GM10248 (cell line): Measurements from ENCODE around the gene SRRM4.

Experiments used
- CTCF ChIA-PET: fragments of 300-600 bp; sonication (Branson Sonifier 250); formaldehyde crosslinking; extraction: SDS; loops from one replicate; lab custom pipeline; 2021; ENCODE audit warnings: antibody characterized with exemption; lab: Yijun Ruan, JAX
- POLR2A ChIA-PET: fragments of 350-650 bp; sonication (Branson Sonifier 250); formaldehyde crosslinking; extraction: SDS; loops from one replicate; lab custom pipeline; 2020; ENCODE audit warnings: antibody characterized with exemption; lab: Yijun Ruan, JAX
- DNase-seq: peaks from one replicate; pipeline ENCODE4 v3.0.0; 2012; ENCODE audit errors: extremely low spot score
- TF ChIP-seq, protein P1 (sequence below): IDR thresholded peaks from 2 replicates; pipeline ENCODE4 v1.5.1; 2012; ENCODE audit warnings: mild to moderate bottlenecking, low read depth; ENCODE audit errors: extremely low read depth, missing control alignments, control extremely low read depth

SRRM4 gene

GRCh38 chr12:119158402-119158801 is 177.1 kb downstream of the SRRM4 start:
- TF ChIP-seq, protein P1, sequence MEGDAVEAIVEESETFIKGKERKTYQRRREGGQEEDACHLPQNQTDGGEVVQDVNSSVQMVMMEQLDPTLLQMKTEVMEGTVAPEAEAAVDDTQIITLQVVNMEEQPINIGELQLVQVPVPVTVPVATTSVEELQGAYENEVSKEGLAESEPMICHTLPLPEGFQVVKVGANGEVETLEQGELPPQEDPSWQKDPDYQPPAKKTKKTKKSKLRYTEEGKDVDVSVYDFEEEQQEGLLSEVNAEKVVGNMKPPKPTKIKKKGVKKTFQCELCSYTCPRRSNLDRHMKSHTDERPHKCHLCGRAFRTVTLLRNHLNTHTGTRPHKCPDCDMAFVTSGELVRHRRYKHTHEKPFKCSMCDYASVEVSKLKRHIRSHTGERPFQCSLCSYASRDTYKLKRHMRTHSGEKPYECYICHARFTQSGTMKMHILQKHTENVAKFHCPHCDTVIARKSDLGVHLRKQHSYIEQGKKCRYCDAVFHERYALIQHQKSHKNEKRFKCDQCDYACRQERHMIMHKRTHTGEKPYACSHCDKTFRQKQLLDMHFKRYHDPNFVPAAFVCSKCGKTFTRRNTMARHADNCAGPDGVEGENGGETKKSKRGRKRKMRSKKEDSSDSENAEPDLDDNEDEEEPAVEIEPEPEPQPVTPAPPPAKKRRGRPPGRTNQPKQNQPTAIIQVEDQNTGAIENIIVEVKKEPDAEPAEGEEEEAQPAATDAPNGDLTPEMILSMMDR, result no peak
- ChIA-PET POLR2A (no interaction called here), CTCF (no interaction called here)
- DNase-seq, result no peak

DNA sequence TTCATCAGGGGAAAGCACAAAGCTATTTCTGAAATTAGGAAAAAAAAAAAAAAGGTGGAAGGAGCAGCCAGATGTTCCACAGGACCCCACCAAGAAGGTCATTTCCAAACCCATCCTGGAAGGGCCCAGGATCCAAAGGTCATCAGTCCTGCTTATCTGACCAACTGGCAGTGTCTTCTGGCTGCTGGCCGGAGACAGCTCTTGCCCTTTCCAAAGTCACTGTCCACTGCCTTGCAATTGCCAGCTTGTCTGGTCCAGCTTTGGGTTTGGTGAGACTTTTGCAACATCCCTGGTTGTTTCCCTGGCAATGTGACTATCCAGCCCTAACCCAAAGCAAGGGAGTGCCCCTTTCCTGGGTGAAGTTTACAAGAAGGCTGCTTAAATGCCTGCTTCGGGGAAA is 178.5 kb downstream of the SRRM4 start:
- DNase-seq, result no peak
- ChIA-PET POLR2A (no interaction called here), CTCF (no interaction called here)
- TF ChIP-seq, protein P1, result no peak

GRCh38 chr12:119167902-119168301 is 186.6 kb downstream of the SRRM4 start:
- TF ChIP-seq, protein P1, result no peak
- ChIA-PET CTCF (no interaction called here), POLR2A (no interaction called here)

DNA sequence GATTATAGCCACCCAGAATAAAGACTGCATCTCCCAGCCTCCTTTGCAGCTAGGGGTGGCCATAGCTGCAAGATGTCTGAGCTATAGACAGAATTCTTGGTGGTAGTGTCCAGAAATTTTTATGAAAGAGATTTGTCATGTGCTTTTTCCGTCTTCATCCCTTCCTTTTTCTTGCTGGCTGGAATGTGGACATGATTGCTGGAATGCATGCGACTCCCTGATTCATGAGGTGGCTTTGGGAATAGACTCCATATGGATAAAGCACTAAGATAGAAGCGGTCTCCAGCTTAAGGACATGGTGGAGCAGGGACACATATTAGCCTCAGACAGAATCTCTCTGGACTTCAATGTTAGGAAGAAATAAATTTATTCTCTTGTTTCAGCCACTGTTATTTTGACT is 187.4 kb downstream of the SRRM4 start:
- POLR2A ChIA-PET, result no interaction called here
- TF ChIP-seq, protein P1, result no peak
- DNase-seq, result no peak
- CTCF ChIA-PET, result no interaction called here

More at GRCh38 chr12:119167902-119168301, 186.6 kb downstream of the SRRM4 start:
- no peak for DNase-seq

- DNase-seq, result no peak
- POLR2A ChIA-PET, result no interaction called here
- TF ChIP-seq, protein P1, result no peak
- CTCF ChIA-PET, result no interaction called here
Observed at GRCh38 chr12:119169150-119169549, 187.8 kb downstream of the SRRM4 start.

DNA sequence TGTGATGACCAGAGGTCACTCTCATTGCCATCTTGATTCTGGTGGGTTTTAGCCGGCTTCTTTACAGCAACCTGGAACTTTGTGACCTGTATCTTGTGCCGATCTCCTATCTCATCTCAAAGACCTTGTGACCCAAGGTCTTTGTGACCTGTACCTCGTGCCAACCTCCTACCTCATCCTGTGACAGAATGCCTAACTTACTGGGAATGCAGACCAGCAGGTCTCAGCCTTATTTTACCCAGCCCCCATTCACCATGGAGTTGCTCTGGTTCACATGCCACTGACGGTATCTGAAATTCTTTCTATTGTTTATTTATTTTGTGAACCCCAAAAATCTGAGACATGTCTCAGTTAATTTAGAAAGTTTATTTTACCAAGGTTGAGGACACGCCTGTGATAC is 189.9 kb downstream of the SRRM4 start:
- ChIA-PET POLR2A (no interaction called here), CTCF (no interaction called here)
- DNase-seq, result no peak
- TF ChIP-seq, protein P1, result no peak
